ENCODE results near the gene DLGAP3. TPM values are rescaled to one million over a fixed set of nuclear protein-coding genes. Genes with fewer than 3 reads are reported as not detected.

Gene DLGAP3
- total and polyA plus RNA-seq, 2 of the 13 experiments (the other 11 are each of a cell fraction or from before 2014, with no cell fraction given), result 0.03 to 0.04 TPM

DNA sequence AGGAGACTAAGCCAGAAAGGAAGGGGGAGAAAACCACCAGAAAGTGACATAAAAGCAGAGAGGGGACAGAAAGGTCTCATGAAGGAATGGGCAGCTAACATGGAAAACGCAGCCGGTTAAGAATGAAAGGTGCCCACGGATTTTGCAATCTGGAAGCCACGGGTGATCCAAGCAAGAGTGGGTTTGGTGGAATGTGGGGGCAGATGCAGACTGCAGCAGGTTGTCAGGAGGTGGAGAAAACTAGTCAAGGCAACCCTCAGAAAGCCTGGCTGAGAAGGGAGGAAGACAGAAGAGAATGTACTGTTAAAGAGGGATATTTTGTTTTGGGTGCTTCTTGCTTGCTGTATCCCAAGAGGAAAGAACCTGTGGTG is 57.3 kb downstream of the DLGAP3 start:
- POLR2A ChIA-PET, result no interaction called here
- Histone ChIP-seq H3K9ac (ENCODE audit: insufficient read depth, low read depth, low read length) (no peak overlapping the region), H4K20me1 (ENCODE audit: insufficient read depth, low read length) (no peaks in the 10 kb centered on the region), H3K4me1 (ENCODE audit: insufficient read depth, low read length) (no peaks in the 10 kb centered on the region), H2AFZ (ENCODE audit: low read length) (no peak overlapping the region), H3K27me3 (ENCODE audit: control insufficient read depth in 1 of 2, insufficient read depth in 2 of 2, low read length in 2 of 2) (peaks cover 7 to 44% of the 10 kb centered on the region in 2 experiments), H3K27ac (ENCODE audit: extremely low read length, insufficient read depth, low read length) (no peak overlapping the region), H3K4me3 (replicated peaks in 1 of 3; ENCODE audit: insufficient read depth in 1 of 3, low read depth in 2 of 3, low read length in 3 of 3) (no peak overlapping the region), H3K9me3 (ENCODE audit: low read length) (no peaks in the 10 kb centered on the region), H3K79me2 (ENCODE audit: insufficient read depth, low read length) (no peaks in the 10 kb centered on the region), H3K36me3 (replicated peaks in 1 of 2; ENCODE audit: control insufficient read depth in 1 of 2, insufficient read depth in 2 of 2, low read length in 2 of 2) (no peaks in the 10 kb centered on the region), H3K4me2 (ENCODE audit: low read depth, low read length) (no peak overlapping the region)
- intact Hi-C loops (cut with micrococcal nuclease; ENCODE audit: unreplicated experiment) (no loop called here), in situ Hi-C loops (cut with HindIII; ENCODE audit: extremely low pct_ligation_motif_present, low pct_unique_long_range_greater_than_20kb) (no loop called here)
- ATAC-seq, result no peak
- no peak for FAIRE-seq
- WGBS (ENCODE audit: low lambda C conversion rate), result 35% methylated on average over 4 of the region's 4 CpGs
- BruUV-seq (replicated peaks), result no TSS peak
- DNase-seq (ENCODE audit: low spot score), result no peak
- TF ChIP-seq, protein P1, sequence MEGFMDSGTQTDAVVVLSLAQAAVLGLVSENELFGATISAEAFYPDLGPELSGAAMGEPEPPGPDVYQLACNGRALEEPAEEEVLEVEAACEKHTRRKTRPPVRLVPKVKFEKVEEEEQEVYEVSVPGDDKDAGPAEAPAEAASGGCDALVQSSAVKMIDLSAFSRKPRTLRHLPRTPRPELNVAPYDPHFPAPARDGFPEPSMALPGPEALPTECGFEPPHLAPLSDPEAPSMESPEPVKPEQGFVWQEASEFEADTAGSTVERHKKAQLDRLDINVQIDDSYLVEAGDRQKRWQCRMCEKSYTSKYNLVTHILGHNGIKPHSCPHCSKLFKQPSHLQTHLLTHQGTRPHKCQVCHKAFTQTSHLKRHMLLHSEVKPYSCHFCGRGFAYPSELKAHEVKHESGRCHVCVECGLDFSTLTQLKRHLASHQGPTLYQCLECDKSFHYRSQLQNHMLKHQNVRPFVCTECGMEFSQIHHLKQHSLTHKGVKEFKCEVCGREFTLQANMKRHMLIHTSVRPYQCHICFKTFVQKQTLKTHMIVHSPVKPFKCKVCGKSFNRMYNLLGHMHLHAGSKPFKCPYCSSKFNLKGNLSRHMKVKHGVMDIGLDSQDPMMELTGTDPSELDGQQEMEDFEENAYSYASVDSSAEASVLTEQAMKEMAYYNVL (CRISPR knock-in tag; IDR thresholded peaks at IDR 0.05; ENCODE audit: borderline replicate concordance), result no peak
- TF ChIP-seq, protein P2, sequence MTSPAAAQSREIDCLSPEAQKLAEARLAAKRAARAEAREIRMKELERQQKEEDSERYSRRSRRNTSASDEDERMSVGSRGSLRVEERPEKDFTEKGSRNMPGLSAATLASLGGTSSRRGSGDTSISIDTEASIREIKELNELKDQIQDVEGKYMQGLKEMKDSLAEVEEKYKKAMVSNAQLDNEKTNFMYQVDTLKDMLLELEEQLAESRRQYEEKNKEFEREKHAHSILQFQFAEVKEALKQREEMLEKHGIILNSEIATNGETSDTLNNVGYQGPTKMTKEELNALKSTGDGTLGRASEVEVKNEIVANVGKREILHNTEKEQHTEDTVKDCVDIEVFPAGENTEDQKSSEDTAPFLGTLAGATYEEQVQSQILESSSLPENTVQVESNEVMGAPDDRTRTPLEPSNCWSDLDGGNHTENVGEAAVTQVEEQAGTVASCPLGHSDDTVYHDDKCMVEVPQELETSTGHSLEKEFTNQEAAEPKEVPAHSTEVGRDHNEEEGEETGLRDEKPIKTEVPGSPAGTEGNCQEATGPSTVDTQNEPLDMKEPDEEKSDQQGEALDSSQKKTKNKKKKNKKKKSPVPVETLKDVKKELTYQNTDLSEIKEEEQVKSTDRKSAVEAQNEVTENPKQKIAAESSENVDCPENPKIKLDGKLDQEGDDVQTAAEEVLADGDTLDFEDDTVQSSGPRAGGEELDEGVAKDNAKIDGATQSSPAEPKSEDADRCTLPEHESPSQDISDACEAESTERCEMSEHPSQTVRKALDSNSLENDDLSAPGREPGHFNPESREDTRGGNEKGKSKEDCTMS (CRISPR knock-in tag; conservative IDR thresholded peaks at IDR 0.05), result no peak
- CTCF ChIA-PET (ENCODE audit: low intra/inter-chr PET ratio, low total read pairs), result no interaction called here

Measured in HepG2 (cell line).